Thoracic aorta (tissue), 2 donors: ENCODE results near the gene FRMD6. TPM values are rescaled to one million over a fixed set of nuclear protein-coding genes. Genes with fewer than 3 reads are reported as not detected.

ENCODE experiments used
- ATAC-seq: fragments of 150-250 bp; one replicate; pipeline ENCODE4 v1.8.0; 2017; ENCODE audit warnings: low read depth; ENCODE audit not compliant: insufficient number of reproducible peaks, low FRiP score
- DNase-seq: peaks from one replicate; pipeline ENCODE4 v3.0.0-alpha.2; 2020; ENCODE audit warnings: low spot score
- H3K27ac ChIP-seq, 2 donors: fragments of 200-600 bp; sonication (generic); 1 replicate in 1 of 2; 2 replicates in 1 of 2; pipeline ENCODE4 v1.5.1; 2016; ENCODE audit warnings: mild to moderate bottlenecking in 2 of 2, moderate library complexity in 2 of 2
- H3K27me3 ChIP-seq: fragments of 200-600 bp; sonication (generic); replicated peaks from 2 replicates; pipeline ENCODE4 v1.6.0; 2016; ENCODE audit warnings: mild to moderate bottlenecking; ENCODE audit not compliant: insufficient read depth
- H3K36me3 ChIP-seq: fragments of 200-600 bp; sonication (generic); one replicate; pipeline ENCODE4 v1.5.1; 2016
- H3K4me1 ChIP-seq, 2 donors: fragments of 200-600 bp; sonication (generic); 1 replicate in 1 of 2; 2 replicates in 1 of 2; pipeline versions ENCODE4 v1.5.1 to v1.6.0; 2016; ENCODE audit warnings: low read depth in 2 of 2, mild to moderate bottlenecking in 1 of 2; ENCODE audit not compliant: control insufficient read depth in 1 of 2
- H3K4me3 ChIP-seq: fragments of 200-600 bp; sonication (generic); 2 replicates; pipeline ENCODE4 v1.5.1; 2016; ENCODE audit warnings: mild to moderate bottlenecking
- H3K9me3 ChIP-seq: fragments of 200-600 bp; sonication (generic); 2 replicates; pipeline ENCODE4 v1.5.1; 2016
- total RNA-seq, 2 donors: library from RNA; depleted of rRNA; stranded (reverse); fragments of >200 nt; gene quantifications; one replicate each; pipeline versions ENCODE4 v1.1.0 to v1.2.3, GENCODE V29; 2016
- TF ChIP-seq, protein P1 (sequence below): fragments of 200-600 bp; sonication (generic); IDR thresholded peaks from one replicate; pipeline ENCODE4 v1.5.1; 2019; ENCODE audit warnings: antibody characterized with exemption

FRMD6 gene
- total RNA-seq, 2 donors from 2014 or later = 72.3 to 79.6 TPM

GRCh38 chr14:51607711-51608110 is 44.0 kb upstream of the FRMD6 start:
- ATAC-seq (no peak), DNase-seq (no peak)
- H3K27ac ChIP-seq = no peak overlapping the region
- TF ChIP-seq, protein P1, sequence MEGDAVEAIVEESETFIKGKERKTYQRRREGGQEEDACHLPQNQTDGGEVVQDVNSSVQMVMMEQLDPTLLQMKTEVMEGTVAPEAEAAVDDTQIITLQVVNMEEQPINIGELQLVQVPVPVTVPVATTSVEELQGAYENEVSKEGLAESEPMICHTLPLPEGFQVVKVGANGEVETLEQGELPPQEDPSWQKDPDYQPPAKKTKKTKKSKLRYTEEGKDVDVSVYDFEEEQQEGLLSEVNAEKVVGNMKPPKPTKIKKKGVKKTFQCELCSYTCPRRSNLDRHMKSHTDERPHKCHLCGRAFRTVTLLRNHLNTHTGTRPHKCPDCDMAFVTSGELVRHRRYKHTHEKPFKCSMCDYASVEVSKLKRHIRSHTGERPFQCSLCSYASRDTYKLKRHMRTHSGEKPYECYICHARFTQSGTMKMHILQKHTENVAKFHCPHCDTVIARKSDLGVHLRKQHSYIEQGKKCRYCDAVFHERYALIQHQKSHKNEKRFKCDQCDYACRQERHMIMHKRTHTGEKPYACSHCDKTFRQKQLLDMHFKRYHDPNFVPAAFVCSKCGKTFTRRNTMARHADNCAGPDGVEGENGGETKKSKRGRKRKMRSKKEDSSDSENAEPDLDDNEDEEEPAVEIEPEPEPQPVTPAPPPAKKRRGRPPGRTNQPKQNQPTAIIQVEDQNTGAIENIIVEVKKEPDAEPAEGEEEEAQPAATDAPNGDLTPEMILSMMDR = no peak
- no peaks in the 10 kb centered on the region for H3K27me3 ChIP-seq
- H3K4me3 ChIP-seq = no peak overlapping the region
- H3K36me3 ChIP-seq = no peaks in the 10 kb centered on the region
- H3K9me3 ChIP-seq = no peaks in the 10 kb centered on the region
- H3K4me1 ChIP-seq = no peaks in the 10 kb centered on the region

DNA sequence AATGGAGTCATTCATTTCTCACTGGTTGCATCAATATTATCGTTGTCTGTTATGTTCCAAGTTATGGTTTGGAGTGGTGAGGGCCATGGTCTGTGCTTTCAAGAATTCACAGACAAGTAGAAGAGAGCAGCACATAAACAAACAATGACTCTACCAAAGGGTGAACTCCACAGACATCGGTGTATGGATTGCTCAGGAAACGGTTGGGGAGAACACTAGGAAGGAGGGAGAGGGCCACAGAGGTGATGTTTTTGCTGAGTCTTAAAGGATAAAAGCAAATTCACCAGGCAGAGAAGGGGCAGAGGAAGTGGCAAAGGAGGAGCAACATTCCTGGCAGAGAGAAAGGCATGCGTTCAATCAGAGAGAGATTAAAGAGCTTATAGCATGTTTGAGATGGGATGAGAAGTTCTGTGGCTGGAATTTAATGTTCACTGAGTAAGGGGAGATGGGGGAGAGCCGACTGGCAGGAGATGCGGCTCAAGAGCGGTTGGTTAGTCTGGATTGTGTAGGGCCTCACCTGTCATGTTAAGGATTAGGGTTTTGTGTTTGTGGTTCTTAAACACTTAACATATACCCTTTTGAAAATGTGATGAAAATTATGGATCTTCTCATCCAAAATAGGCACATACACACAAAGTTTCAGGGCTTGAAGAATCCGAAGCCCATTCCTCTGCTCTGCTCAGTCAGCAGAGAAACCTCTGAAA is 42.3 kb upstream of the FRMD6 start:
- ATAC-seq = no peak
- Histone ChIP-seq H3K27me3 (no peaks in the 10 kb centered on the region), H3K27ac (no peak overlapping the region), H3K9me3 (no peaks in the 10 kb centered on the region), H3K36me3 (no peaks in the 10 kb centered on the region), H3K4me3 (no peak overlapping the region), H3K4me1 (no peaks in the 10 kb centered on the region)
- DNase-seq = no peak
- TF ChIP-seq, protein P1 = no peak

- H3K27me3 ChIP-seq = no peaks in the 10 kb centered on the region
- H3K4me3 ChIP-seq = no peak overlapping the region
- ATAC-seq (no peak), DNase-seq (no peak)
- no peak overlapping the region for H3K27ac ChIP-seq
- no peaks in the 10 kb centered on the region for H3K4me1 ChIP-seq
- H3K36me3 ChIP-seq = no peaks in the 10 kb centered on the region
- TF ChIP-seq, protein P1 = no peak
- H3K9me3 ChIP-seq = no peaks in the 10 kb centered on the region
Observed at GRCh38 chr14:51609955-51610283, 41.8 kb upstream of the FRMD6 start.

GRCh38 chr14:51610771-51611170 is 40.9 kb upstream of the FRMD6 start:
- TF ChIP-seq, protein P1 = no peak
- no peak for DNase-seq
- no peak overlapping the region for H3K27ac ChIP-seq
- H3K9me3 ChIP-seq = no peaks in the 10 kb centered on the region
- no peak overlapping the region for H3K4me3 ChIP-seq
- no peaks in the 10 kb centered on the region for H3K27me3 ChIP-seq
- no peaks in the 10 kb centered on the region for H3K36me3 ChIP-seq
- no peak for ATAC-seq
- H3K4me1 ChIP-seq = no peaks in the 10 kb centered on the region

- Histone ChIP-seq H3K4me3 (no peak overlapping the region), H3K9me3 (no peaks in the 10 kb centered on the region), H3K27ac (no peak overlapping the region), H3K4me1 (peaks cover 4 to 13% of the 10 kb centered on the region in 2 donors), H3K27me3 (no peaks in the 10 kb centered on the region), H3K36me3 (no peaks in the 10 kb centered on the region)
- no peak for DNase-seq
- TF ChIP-seq, protein P1 = no peak
- ATAC-seq = no peak
Observed at GRCh38 chr14:51612449-51612848, 39.3 kb upstream of the FRMD6 start.
